Kidney (tissue), 2 donors: ENCODE results near the gene CCR4. TPM values are rescaled to one million over a fixed set of nuclear protein-coding genes. Genes with fewer than 3 reads are reported as not detected.

Source experiments
- polyA plus RNA-seq: library from polyadenylated mRNA; stranded (reverse); fragments of 350-450 nt; fragmentation: Illumina TruSeq; extraction: RNeasy Lipid Tissue Mini Kit (QIAGEN cat#74804); gene quantifications from one replicate; pipeline ENCODE4 v1.2.3, GENCODE V29; 2014; ENCODE audit warnings: low read depth, low replicate concordance; ENCODE audit not compliant: insufficient read depth
- total RNA-seq: library from RNA; stranded (reverse); fragmentation: NEBNext Ultra II Directional; extraction: Animal tissue kit (Norgen Biotek cat#: 25700); gene quantifications from one replicate; pipeline ENCODE4 v1.2.1, GENCODE V29; 2021
- donor health status: DM: yes; HTN: yes; CAD: no.

CCR4 gene
- total and polyA plus RNA-seq, 2 donors from 2014 or later: 2.3 TPM; not detected in 1

Other genes with a start within 250 kb of the CCR4 start
- gene TRIM71, start 133.6 kb upstream of the CCR4 start, total RNA-seq: 1.2 TPM
- 0.92 TPM for gene TRIM71, start 133.6 kb upstream of the CCR4 start, polyA plus RNA-seq
- 104 TPM for gene GLB1, start 145.5 kb downstream of the CCR4 start, total RNA-seq
- gene GLB1, start 145.5 kb downstream of the CCR4 start, polyA plus RNA-seq: 55.6 TPM
- 17.2 TPM for gene TMPPE, start 145.5 kb downstream of the CCR4 start, total RNA-seq
- gene TMPPE, start 145.5 kb downstream of the CCR4 start, polyA plus RNA-seq: 0.56 TPM
- gene CRTAP, start 162.4 kb downstream of the CCR4 start, total RNA-seq: 192 TPM
- 122 TPM for gene CRTAP, start 162.4 kb downstream of the CCR4 start, polyA plus RNA-seq